Heart right ventricle (tissue), 16 donors: ENCODE measurements around the gene ADAMTS6. TPM values are rescaled to one million over a fixed set of nuclear protein-coding genes. Genes with fewer than 3 reads are reported as not detected.

ENCODE experiments used
- ATAC-seq, 8 donors: fragments of 200-7000 bp; cut with Tn5 transposase; one replicate each; pipeline ENCODE4 v1.9.1; 2020; ENCODE audit warnings: mild to moderate bottlenecking in 8 of 8, moderate library complexity in 8 of 8, moderate number of reproducible peaks in 1 of 8
- DNase-seq, 2 donors: peaks; one replicate each; pipeline ENCODE4 v3.0.0-alpha.2; 2020
- H3K27ac ChIP-seq, 10 donors: fragments of 200-600 bp; sonication (generic) in 2 of 10; one replicate each; pipeline versions ENCODE4 v1.5.0 to v1.8.0; 2020 to 2022; ENCODE audit warnings: mild to moderate bottlenecking in 3 of 10
- H3K27me3 ChIP-seq, 7 donors: fragments of 200-600 bp; one replicate each; pipeline ENCODE4 v1.8.0; 2021 to 2022; ENCODE audit warnings: mild to moderate bottlenecking in 2 of 7
- H3K36me3 ChIP-seq, 9 donors: fragments of 200-600 bp; sonication (generic) in 1 of 9; one replicate each; pipeline versions ENCODE4 v1.5.0 to v1.8.0; 2020 to 2022; ENCODE audit warnings: mild to moderate bottlenecking in 2 of 9
- H3K4me1 ChIP-seq, 9 donors: fragments of 200-600 bp; sonication (generic) in 1 of 9; one replicate each; pipeline versions ENCODE4 v1.5.0 to v1.8.0; 2020 to 2022; ENCODE audit warnings: mild to moderate bottlenecking in 4 of 9
- H3K4me3 ChIP-seq, 10 donors: fragments of 200-600 bp; sonication (generic) in 2 of 10; one replicate each; pipeline versions ENCODE4 v1.5.0 to v1.8.0; 2020 to 2022; ENCODE audit warnings: mild to moderate bottlenecking in 7 of 10, moderate library complexity in 2 of 10
- H3K9me3 ChIP-seq, 11 donors: fragments of 200-600 bp in 10 of 11; sonication (generic) in 2 of 11; one replicate each; pipeline versions ENCODE4 v1.5.0 to v1.8.0; 2013 to 2022; ENCODE audit warnings: mild to moderate bottlenecking in 2 of 11, control low read depth in 1 of 11, moderate library complexity in 1 of 11
- whole genome bisulfite sequencing, 2 donors: extraction: QIAGEN DNeasy Blood & Tissue Kit; methylation state at CpG; one replicate each; pipeline ENCODE4 v1.1.7; 2013; ENCODE audit warnings: inconsistent platforms in 1 of 2; 5-methylcytosine and 5-hydroxymethylcytosine counted together
- intact Hi-C, 10 donors: fragments of 100-400 bp; cut with DNase I; formaldehyde crosslinking; loops; one replicate each; pipeline versions ENCODE4 v1.11.1 to v1.14.2; 2022
- polyA plus RNA-seq, 2 donors: library from polyadenylated mRNA; stranded (reverse); fragments of 200-250 nt; gene quantifications; one replicate each; pipeline ENCODE4 v1.2.3, GENCODE V29; 2013
- total RNA-seq, 10 donors: library from RNA; stranded (reverse); fragmentation: NEBNext Ultra II Directional in 3 of 10; extraction: Animal tissue kit (Norgen Biotek cat#: 25700) in 3 of 10; gene quantifications; one replicate each; pipeline versions ENCODE4 v1.2.1 to v1.2.4, GENCODE V29; 2021 to 2023
- TF ChIP-seq, protein P1 (sequence below), 9 donors: fragments of 200-600 bp; sonication (generic) in 2 of 9; IDR thresholded peaks; one replicate each; pipeline versions ENCODE4 v1.5.0 to v1.8.0; 2021 to 2022; ENCODE audit warnings: antibody characterized with exemption in 9 of 9, mild to moderate bottlenecking in 5 of 9, moderate library complexity in 1 of 9
- donor health status: Arrhythmogenic right ventricular cardiomyopathy.
- donor health status: ischemic (EF 13 %, LVEDD 7.1; RV severe dilation, severe dysfunction).
- donor health status: healthy with polysubstance abuse.
- donor health status: DM: no; HTN: yes; CAD: no.
- donor health status: DM: no; HTN: no; CAD: no.
- donor health status: ischemic (EF 25% LVEDD 6.9; RV normal size, moderate dysfunction).
- donor health status: ischemic (EF 25% LVEDD 5.7; RV mildly dilated, moderate dysfunction).
- donor health status: healthy.
- donor health status: DM: yes; HTN: yes; CAD: no.
- donor health status: Ischemic cardiomyopathy.
- donor health status: ischemic (EF 35%, LVEDD 5.7; RV mildly dilated, moderate dysfunction).
- donor health status: nonischemic (EF 11% LVEDD 7.7; RV severe dilation, severe dysfunction).
- donor health status: DM: yes; HTN: yes; CAD: no.
- donor health status: PGD.
- donor health status: ischemic (EF 29% LVEDD 5.4; RV normal size, mild dysfunction).
- donor health status: nonischemic (EF 23%, LVEDD 6.1; RV moderate dilation, normal function).

Gene ADAMTS6
- total and polyA plus RNA-seq, 12 donors = 0.25 to 4.1 (median 2.1) TPM

DNA sequence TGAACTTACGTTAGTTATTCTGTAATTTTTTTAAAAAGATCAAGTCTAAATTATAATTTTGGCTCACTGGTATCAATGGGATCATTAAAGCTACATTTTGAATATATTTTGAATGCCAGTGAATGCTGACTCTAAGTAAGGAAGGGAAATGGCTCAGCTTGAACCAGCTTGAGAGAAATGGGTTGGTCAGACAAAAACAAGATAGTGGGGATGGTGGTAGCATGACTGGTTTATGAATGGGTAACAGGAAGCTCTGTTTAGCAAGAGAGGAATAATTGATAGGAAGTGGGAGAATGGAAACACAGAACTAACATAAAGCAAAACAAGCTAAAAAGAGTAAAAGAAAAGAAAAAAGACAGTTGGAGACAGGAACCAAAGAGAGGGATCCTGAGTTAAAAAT, 220.2 kb downstream of the ADAMTS6 start:
- no peaks in the 10 kb centered on the region for H3K27me3 ChIP-seq
- H3K27ac ChIP-seq = no peak overlapping the region
- intact Hi-C loops = no loop called here
- WGBS, 2 donors = 95 to 96% methylated on average over 1 of the region's 1 CpG
- no peak for DNase-seq
- no peak for ATAC-seq
- TF ChIP-seq, protein P1, sequence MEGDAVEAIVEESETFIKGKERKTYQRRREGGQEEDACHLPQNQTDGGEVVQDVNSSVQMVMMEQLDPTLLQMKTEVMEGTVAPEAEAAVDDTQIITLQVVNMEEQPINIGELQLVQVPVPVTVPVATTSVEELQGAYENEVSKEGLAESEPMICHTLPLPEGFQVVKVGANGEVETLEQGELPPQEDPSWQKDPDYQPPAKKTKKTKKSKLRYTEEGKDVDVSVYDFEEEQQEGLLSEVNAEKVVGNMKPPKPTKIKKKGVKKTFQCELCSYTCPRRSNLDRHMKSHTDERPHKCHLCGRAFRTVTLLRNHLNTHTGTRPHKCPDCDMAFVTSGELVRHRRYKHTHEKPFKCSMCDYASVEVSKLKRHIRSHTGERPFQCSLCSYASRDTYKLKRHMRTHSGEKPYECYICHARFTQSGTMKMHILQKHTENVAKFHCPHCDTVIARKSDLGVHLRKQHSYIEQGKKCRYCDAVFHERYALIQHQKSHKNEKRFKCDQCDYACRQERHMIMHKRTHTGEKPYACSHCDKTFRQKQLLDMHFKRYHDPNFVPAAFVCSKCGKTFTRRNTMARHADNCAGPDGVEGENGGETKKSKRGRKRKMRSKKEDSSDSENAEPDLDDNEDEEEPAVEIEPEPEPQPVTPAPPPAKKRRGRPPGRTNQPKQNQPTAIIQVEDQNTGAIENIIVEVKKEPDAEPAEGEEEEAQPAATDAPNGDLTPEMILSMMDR (IDR thresholded peaks at IDR 0.05) = no peak
- no peaks in the 10 kb centered on the region for H3K36me3 ChIP-seq
- H3K9me3 ChIP-seq = no peaks in the 10 kb centered on the region
- no peak overlapping the region for H3K4me3 ChIP-seq
- peaks cover 0 to 17% (median 12%) of the 10 kb centered on the region in 9 donors for H3K4me1 ChIP-seq

DNA sequence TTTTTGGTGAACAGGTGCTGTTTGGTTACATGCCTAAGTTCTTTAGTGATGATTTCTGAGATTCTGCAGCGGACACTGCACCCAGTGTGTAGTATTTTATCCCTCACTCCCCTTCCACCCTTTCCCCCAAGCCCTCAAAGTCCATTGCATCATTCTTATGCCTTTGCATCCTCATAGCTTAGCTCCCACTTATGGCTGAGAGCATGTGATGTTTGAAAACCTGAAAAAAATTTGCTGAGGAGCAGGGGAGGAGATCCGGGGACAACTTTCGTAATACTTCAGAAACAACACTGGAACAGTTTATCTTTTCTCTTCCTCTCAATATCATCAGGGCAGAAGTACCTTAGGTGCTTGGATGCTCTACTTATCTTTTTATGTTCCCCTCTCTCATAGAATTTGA, 226.4 kb downstream of the ADAMTS6 start:
- no peak for ATAC-seq
- H3K27ac ChIP-seq = no peak overlapping the region
- no peaks in the 10 kb centered on the region for H3K9me3 ChIP-seq
- intact Hi-C loops = no loop called here
- H3K4me3 ChIP-seq = no peak overlapping the region
- no peaks in the 10 kb centered on the region for H3K4me1 ChIP-seq
- H3K27me3 ChIP-seq = no peaks in the 10 kb centered on the region
- DNase-seq = no peak
- TF ChIP-seq, protein P1 (IDR thresholded peaks at IDR 0.05) = no peak
- WGBS, 2 donors = 90 to 94% methylated on average over 3 of the region's 3 CpGs
- no peaks in the 10 kb centered on the region for H3K36me3 ChIP-seq

DNA sequence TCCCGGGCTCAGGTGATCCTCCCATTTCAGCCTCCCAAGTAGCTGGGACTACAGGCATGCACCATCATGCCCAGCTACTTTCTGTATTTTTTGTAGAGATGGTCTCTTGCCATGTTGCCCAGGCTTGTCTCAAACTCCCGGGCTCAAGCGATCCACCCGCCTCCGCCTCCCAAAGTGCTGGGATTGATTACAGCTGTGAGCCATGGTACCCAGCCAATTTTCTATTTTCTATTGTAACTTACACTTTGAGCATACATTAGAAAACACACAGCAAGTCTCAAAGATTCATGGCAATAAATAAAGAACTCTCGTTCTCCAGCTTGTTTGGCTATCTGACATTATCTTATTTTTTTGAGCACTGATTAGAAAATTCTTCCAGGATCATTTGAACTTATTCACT, 228.7 kb downstream of the ADAMTS6 start:
- H3K9me3 ChIP-seq = no peaks in the 10 kb centered on the region
- DNase-seq (no peak), ATAC-seq (no peak)
- H3K27ac ChIP-seq = no peak overlapping the region
- TF ChIP-seq, protein P1 (IDR thresholded peaks at IDR 0.05) = no peak
- intact Hi-C loops = no loop called here
- no peaks in the 10 kb centered on the region for H3K4me1 ChIP-seq
- 79 to 84% methylated on average over 6 of the region's 6 CpGs for WGBS, 2 donors
- H3K4me3 ChIP-seq = no peak overlapping the region
- no peaks in the 10 kb centered on the region for H3K36me3 ChIP-seq
- H3K27me3 ChIP-seq = no peaks in the 10 kb centered on the region

DNA sequence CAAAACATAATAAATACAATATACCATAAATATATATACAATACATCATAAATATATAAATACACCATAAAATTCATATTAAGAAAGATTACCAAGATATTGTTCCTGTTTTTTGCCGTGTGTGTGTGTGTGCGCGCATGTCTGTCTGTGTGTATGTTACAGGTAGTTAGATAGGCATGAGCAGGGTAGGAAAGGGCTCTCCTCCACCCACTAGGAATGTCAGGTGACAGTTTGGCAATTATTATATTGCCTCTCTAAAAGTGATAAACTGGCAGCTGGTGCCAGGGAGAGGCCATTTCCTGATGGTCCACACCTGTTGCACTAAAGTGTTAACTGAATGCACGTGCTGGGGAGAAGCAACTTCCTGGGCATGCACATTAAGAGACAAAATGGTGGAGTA, 232.8 kb downstream of the ADAMTS6 start:
- intact Hi-C loops = no loop called here

More for the DNA sequence above, 232.8 kb downstream of the ADAMTS6 start:
- no peak for ATAC-seq
- no peak overlapping the region for H3K27ac ChIP-seq
- no peak for DNase-seq
- no peaks in the 10 kb centered on the region for H3K4me1 ChIP-seq
- no peaks in the 10 kb centered on the region for H3K36me3 ChIP-seq
- 87 to 92% methylated on average over 4 of the region's 4 CpGs for WGBS, 2 donors
- no peaks in the 10 kb centered on the region for H3K9me3 ChIP-seq
- TF ChIP-seq, protein P1 (IDR thresholded peaks at IDR 0.05) = no peak
- no peak overlapping the region for H3K4me3 ChIP-seq
- no peaks in the 10 kb centered on the region for H3K27me3 ChIP-seq
